Transverse colon (tissue), 3 donors: Measurements from ENCODE around the gene FKBP7.

Experiments used
- EP300 ChIP-seq: sonication (generic); formaldehyde crosslinking; IDR thresholded peaks from one replicate; pipeline ENCODE4 v1.6.1; 2017; ENCODE audit warnings: antibody characterized with exemption, low read depth
- POLR2A ChIP-seq: fragments of 450-650 bp; IDR thresholded peaks from one replicate; pipeline ENCODE4 v1.6.1; 2016; ENCODE audit warnings: antibody characterized with exemption, mild to moderate bottlenecking, moderate library complexity
- TF ChIP-seq, protein P1 (sequence below), 5 experiments: fragments of 200-600 bp in 3 of 5; fragments of 450-650 bp in 2 of 5; sonication (generic) in 3 of 5; IDR thresholded peaks; 1 replicate in 2 of 5; 2 replicates in 3 of 5; pipeline ENCODE4 v1.5.1; 2016 to 2017; ENCODE audit warnings: antibody characterized with exemption in 5 of 5, inconsistent platforms in 3 of 5, mild to moderate bottlenecking in 2 of 5, moderate library complexity in 1 of 5

DNA sequence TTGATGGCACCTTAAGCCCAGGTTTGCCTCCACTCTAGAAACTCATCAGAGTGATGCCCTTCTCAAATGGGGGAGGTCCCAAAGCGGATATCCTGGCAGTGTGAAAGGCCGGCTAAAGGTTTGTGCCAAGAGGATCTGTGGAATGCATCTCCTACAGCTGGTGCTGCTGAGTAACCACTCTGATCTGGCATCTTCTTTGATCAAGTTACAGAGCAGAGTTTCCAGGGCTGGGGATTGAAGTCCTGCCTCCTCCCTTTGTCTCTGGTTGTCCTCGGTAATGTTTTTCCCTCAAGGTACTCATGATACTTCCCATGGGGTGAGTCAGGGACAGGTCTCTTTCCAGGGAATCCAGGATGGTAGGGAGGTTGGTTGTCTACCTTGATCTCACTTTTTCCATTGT lies 52.0 kb downstream of the FKBP7 start:
- TF ChIP-seq POLR2A: no peak
- TF ChIP-seq EP300: no peak
- TF ChIP-seq, protein P1, sequence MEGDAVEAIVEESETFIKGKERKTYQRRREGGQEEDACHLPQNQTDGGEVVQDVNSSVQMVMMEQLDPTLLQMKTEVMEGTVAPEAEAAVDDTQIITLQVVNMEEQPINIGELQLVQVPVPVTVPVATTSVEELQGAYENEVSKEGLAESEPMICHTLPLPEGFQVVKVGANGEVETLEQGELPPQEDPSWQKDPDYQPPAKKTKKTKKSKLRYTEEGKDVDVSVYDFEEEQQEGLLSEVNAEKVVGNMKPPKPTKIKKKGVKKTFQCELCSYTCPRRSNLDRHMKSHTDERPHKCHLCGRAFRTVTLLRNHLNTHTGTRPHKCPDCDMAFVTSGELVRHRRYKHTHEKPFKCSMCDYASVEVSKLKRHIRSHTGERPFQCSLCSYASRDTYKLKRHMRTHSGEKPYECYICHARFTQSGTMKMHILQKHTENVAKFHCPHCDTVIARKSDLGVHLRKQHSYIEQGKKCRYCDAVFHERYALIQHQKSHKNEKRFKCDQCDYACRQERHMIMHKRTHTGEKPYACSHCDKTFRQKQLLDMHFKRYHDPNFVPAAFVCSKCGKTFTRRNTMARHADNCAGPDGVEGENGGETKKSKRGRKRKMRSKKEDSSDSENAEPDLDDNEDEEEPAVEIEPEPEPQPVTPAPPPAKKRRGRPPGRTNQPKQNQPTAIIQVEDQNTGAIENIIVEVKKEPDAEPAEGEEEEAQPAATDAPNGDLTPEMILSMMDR (IDR thresholded peaks at IDR 0.05): no peak
